AG08395 (cell line): Measurements from ENCODE around the gene CDKAL1.
"Not testable (repeated sequence)": the region's sequence is repeated elsewhere in the genome, so short reads cannot be mapped to it uniquely, and the experiment has no call there.

ENCODE experiments used
- DNase-seq: peaks from one replicate; pipeline ENCODE4 v3.0.0; 2012; ENCODE audit warnings: mixed read lengths, low spot score

The CDKAL1 gene

DNA sequence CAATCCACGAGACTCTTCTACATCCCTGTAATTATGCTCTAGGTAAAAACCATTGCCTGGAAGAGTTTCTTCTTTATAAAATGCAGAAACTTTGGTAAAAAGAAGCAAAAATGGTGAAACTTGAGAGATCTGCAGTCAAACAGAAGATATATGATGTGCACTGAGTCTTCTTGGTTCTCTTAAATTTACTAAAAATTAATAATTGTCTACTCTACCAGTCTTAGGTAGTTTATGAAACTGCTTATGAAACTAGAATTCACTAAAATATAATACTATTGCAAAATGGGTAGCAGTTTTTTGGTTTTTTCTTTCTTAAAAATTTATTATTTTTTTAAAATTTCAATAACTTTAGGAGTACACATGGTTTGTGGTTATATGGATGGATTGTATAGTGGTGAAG, 540.2 kb downstream of the CDKAL1 start:
- no peak for DNase-seq

DNA sequence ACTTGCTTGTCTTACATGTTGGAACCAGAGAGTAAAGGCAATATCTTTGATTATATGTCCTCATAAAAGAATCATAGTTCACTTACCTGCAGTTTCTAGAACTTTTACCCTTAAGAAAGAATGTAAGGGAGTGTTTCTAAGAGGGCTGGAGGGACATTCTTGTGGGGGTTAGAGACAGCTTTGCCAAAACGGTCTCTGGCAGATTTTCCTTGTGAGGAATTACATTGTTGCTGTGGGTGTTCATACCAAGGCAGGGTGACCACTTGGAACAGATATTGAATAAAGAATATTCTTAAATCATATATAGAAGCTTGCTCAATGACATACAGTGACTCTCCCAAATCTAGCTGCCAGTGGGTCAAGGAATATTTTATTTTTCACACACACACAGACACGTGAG, 541.7 kb downstream of the CDKAL1 start:
- no peak for DNase-seq

DNA sequence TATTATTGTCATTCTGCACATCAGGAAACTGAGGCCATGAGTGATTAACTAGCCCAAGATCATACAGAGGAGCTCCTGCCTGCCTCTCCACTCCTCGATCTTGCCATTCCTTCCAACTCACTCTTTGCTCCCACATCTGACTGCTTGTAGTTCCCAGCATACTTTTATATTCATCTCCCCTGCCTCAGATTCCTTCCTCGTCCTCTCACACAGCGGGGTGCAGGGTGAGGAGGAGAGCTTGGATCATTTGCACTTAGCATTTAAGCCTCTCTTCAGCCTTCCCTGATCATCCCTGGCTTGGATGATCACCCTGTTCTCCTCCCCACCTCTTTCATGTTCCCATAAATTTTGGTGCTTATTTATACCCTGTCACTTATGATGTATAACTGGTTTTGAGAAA, 544.2 kb downstream of the CDKAL1 start:
- no peak for DNase-seq

DNA sequence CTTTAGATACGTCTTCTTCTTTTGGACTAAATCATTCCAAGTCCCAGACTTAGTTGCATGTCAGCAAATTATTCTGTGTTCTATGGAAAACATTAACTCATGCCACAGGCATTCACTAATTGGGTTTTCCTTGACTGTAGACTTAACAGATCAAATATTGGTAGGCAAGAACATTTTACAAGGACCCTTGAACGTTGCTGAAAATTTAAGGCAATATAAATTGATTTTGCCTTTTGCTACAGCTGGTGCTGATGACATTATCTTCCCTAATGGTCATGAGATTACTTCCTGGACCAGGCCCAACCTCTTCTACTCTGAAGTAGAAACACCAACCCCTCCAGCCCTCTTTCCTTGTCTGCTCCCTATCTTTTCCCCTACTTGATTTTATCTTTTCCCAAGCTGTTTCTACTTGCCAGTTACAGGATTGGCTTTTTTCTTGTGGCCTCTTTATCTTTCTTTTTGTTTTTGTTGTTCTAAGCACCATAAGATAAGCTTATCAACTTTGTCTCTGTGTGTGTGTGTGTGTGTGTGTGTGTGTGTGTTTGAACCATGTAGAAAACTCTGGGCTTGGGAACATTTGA, 545.3 kb downstream of the CDKAL1 start:
- DNase-seq: peak; percentile 10

DNA sequence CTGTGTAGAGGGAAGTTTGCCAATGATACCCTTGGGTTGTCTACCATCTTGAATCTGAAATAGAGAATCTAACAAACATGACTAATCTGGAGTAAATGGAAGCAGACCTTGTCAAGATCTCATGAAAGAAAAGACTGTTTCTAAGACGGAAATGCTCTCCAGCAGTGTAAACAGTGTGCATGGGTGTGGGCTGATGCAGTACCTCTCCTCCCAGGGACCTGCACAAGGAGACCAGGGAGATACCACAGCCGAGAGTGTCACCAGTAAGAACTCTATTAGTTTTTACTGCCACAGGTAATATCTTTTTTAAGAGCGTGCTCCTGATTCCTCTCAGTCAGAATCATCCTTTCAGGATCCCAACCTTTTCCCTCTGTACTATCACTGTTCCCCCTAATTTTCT, 546.0 kb downstream of the CDKAL1 start:
- DNase-seq: no peak

DNA sequence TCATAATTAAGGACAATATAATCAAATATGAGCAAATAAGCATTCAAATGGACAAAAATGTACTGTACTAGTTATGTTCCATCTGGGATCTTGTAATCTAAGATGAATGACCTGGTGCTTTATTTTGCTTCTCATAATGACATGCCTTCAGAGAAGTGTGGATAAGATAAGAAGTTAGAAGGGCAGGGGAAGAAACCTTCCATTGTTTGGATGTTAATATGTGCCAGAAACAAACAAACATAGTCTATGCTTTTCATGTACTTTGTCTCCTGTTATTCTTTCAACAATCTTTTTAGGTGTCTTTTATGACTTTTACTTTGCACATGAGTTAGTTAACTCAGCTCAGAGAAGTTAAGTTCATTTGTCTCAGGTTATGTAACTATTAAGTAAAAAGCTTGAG, 547.8 kb downstream of the CDKAL1 start:
- DNase-seq: no peak

DNA sequence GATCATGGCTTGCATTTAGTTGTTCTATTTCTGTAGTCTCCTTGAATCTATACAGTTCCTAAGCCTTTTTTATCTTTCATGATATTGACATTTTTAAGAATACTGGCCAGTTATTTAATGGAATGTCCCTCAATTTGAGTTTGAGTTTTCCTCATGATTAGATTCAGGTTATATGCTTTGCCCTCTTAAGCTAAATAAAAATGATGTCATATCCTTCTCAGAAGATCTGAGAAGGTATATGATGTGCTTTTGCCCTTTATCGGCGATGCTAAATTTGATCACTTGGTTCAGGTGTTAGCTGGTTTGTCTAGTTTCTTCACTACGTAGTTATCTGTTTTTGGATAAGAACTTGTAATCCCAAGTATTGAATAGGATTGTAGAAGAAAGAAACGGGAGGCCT, 549.5 kb downstream of the CDKAL1 start:
- DNase-seq: no peak

DNA sequence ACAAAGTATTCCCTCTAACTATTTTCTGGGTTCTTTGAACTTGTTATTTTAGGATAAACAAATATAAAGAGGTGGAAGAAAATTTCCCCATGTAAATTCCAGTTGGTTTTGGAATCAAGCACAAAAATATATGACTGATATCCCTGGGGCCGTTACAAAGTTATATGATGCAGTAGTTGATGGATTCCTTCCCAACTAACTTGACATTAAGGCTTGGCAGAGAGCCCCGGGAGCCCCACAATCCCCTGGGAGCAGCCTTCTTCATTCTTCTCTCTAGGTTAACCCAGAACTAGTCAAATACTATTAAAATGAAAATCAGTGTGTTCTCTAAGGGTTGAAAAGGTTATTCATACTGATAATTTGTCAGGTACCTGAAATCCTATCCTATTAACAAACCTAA, 550.4 kb downstream of the CDKAL1 start:
- no peak for DNase-seq

DNA sequence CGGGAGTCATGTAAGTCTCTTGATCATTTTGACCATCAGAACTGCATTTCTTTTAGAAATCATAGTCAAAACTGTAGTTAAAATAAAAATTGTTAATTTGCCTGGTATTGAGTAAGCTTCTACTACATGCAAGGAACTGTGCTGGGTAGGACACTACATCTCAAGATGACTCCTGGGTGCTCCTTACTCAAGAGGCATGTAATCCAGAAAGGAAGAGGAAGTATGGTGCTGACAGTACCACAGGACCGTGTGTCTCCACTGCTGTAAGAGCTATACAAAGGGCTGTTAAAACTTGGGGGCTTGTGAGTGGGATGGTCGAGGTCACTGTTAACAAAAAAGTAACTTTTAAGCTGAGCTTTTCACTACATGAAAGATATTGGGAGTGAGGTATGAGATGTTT, 551.0 kb downstream of the CDKAL1 start:
- DNase-seq: no peak

DNA sequence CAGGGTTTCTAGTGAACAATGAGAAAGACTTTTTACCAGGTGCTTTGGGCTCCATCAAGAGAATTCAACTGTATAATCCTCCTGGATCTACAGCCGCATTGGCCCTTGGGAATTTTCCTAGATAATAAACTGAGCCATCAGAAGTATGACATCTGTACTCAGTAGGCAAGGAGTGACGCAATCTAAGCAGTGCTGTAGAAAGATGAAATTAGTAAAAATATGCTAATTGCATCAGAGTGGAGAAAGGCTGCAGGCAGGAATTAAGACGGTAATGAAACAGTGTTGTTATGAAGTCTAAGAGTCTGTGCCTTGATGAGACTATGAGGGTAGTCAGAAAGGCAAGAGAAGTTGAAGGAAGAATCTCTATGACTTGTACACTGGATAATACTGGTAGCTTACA, 551.4 kb downstream of the CDKAL1 start:
- no peak for DNase-seq

DNA sequence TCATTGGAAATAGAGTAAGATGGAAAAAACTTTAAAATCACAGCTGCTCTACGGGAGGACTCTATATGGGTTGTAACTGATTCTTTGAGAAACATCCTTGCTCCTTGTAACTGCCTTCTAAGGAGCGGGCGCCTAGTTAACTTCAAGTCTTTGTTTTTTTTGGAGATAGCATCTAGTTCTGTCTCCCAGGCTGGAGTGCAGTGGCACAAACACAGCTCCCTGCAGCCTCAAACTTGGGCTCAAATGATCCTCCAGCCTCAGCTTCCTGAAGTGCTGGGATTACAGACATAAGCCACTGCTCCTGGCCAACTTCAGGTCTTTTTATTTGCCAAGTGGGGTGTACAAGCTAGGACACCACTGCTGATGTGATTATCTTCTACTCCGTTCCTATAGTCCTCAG, 552.9 kb downstream of the CDKAL1 start:
- DNase-seq: no peak

DNA sequence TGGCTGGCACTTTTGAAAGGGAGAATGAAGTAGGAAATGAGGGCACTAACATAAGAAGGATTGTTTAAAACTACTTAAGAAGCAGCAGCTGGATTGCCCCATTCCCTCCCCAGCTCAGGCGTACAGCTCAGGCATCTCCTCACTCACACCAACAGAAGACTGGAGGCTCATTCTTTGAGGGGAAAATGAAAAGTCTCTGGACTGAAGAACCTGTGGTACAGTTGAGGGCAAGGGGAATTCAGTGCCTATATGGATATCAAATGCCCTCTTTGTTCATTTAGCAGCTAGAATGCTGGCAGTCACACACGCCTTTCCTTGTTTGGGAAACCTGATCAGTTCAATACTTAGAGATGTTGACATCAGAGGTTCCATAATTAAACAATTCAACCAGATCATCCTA, 557.2 kb downstream of the CDKAL1 start:
- DNase-seq: no peak

DNA sequence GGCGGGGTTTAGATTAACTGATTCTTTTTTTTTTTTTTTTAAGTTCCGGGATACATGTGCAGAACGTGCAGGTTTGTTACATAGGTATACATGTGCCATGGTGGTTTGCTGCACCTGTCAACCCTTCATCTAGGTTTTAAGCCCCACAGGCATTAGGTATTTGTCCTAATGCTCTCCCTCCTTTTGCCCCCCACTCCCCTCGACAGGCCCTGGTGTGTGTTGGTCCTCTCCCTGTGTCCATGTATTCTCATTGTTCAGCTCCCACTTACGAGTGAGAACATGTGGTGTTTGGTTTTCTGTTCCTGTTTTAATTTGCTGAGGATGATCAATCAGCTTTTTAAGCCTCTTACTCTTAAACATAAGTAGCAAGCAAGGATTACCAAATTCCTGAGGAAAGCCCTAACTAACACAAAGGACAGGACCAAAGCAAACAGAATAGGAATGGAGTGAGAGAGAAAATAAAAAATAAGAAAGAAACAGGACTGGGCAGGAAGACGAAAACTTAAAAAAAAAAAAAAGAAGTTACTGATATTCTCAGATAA, 558.0 kb downstream of the CDKAL1 start:
- not testable (repeated sequence) for DNase-seq

DNA sequence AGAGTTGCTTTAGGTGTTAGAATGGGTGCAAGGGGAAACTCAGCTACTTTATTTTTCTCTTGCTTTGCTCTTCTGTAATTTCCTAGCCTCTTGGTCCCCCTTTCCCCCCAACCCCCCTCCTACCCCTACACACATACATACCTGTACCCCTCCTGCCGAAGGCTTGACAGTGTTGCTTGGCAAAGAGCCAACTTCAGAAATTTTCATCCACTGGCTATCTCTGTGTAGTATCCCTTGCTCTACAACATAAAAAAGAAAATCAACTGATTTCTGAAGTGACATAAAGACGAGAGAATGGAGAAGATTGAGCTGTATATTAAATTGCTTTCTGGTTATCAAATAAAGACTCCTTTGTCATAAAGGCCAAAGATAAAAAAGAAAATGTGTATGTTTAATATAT, 561.2 kb downstream of the CDKAL1 start:
- DNase-seq: no peak

DNA sequence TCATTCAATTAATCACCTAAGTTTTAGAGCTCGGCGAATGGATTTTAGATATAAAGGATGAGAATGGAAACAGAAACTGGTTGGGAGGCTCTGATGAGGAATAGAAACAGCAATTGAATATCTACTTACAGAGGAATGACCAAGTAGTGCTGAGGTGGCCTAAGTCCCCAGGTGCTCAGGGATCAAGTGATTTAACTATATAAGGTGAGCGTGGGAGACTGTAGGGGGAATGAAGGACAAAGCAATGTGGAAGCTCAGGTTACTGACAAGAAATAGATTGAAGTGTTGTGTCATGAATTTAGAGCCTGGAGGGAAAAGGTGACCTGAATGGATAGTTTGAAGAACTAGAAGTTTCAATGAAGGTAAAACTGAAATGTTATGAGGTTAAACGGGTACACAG, 563.9 kb downstream of the CDKAL1 start:
- DNase-seq: no peak

DNA sequence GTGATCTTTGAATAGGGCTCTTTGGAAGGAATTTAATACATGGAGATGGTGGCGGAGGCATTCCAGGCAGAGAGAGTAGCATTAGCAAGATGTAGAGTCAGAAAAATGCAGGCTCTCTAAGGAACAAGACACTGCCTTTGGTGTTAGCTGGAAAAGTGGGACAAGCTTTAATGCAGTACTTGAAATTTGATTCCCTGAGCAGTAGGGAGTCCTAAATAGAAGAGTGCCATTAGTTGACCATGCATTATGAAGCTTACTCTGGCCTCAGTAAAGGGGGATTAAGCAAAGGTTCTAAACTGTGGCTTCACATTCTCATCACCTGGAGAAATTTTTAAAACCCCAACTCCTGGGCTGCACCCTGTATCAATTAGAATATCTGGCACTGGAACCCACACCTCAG, 564.5 kb downstream of the CDKAL1 start:
- DNase-seq: no peak

DNA sequence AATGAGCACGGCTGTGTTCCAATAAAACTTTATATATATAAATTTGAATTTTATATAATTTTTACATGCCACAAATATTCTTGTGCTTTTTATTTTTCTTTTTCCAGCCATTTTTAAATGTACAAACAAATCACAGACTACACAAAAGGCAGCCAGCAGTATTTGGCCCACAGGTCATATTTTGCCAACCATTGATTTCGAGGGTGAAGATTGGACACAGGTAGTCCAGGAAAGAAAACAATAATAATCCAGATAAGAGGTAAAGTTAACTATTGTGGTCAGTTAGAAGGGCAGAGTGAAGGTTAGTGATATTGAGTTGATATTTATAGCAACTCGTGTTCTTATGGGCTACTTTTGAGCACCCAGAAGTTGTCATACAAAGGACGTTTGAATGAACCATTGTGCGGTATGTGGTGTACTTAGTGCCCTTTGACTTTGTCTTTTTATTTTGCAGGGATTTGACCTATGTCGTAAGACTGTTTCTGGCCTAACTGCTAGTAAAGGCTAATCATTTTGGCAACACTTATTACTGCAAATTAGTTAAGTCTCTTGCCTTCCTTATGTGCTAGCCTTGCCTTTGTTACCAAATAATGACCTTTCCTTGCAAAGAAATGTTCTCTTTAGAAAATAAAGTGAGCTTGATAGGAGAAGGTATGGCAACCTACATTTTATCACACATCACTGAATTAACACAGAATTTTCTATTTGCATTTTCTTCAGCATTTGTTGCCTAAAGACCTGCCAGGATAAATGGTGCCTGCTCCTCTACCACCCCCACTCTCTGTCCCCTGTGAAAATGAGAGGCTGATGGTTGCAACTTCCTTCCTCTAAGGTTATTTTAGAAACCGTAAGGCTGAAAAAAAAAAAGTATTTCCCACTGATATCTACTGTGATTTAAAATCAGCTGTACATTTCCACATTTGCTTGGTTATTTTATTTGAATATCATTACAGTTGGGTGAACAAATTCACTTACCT, 565.4 kb downstream of the CDKAL1 start:
- no peak for DNase-seq

DNA sequence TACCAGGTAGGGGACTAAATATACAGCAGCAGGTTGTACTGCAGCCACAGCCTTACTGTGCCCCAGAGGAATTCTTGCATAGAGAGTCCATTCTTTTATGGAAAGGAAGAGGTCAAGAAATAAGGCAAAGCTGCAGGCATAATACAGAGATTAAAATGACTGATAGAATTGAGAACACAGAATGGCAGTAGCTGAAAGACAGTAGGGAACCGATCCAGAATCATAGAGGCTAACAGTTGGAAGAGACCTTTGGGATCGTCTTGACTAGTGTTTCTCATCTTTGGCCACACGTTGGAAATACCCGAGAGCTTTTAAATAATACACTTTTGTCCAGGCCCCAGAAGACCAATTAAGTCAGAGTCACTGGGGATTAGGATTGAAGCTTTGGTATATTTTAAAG, 566.7 kb downstream of the CDKAL1 start:
- no peak for DNase-seq

DNA sequence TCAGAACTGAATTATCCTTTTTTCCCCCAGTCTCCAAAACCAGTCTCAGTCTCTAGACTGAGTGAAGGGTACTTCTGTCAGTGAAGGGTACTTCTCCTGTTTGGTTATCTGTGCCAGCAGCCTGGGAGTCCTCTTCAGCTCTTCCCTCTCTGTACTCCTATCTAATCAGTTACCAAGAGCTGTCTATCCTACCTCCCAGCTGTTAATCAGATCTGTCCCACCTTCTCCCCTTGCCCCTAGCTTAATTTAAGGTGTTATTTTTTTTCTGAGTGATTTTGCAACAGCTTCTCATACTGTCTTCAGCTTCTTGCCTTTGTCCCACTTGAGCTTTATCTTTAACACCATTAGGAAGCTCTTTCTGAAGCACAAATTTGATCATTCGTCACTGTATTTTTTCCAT, 567.4 kb downstream of the CDKAL1 start:
- no peak for DNase-seq

DNA sequence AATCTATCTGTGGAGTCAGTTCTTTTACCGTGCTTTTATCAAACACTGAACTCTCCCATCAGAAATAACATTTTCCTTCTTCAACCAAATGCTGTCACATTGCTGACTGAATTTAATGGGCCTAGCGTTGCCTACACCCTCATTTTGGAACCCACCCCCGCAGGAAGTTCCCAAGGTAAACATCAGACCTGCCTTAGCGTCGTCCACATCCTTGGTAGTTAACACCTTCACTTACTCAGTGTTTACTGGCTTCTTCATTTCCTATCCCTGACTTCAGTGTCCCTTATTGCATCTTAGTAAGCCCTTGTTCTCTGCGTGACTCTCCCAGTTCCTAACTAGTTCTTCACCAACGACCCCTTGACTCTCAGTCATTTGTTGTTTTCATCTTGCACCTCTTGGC, 567.9 kb downstream of the CDKAL1 start:
- no peak for DNase-seq

DNA sequence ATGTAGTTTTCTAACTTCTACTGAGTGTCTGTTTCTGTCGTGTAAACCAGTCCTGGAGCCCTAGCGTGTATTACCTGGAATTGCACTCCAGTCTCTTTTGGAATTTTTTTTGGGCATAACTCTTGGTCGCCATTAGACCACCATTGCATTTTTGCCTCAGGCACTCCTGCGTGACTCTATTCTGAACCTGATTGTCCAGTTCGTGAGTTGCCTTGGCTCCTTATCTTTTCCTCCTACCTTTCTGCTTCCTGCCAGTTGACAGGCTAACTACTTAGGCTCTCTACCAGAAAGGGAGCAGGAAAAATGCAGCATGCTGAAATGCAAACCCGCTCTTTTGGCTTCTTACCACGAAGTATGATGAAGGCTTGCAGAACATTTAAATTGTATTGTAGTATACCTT, 568.4 kb downstream of the CDKAL1 start:
- no peak for DNase-seq

DNA sequence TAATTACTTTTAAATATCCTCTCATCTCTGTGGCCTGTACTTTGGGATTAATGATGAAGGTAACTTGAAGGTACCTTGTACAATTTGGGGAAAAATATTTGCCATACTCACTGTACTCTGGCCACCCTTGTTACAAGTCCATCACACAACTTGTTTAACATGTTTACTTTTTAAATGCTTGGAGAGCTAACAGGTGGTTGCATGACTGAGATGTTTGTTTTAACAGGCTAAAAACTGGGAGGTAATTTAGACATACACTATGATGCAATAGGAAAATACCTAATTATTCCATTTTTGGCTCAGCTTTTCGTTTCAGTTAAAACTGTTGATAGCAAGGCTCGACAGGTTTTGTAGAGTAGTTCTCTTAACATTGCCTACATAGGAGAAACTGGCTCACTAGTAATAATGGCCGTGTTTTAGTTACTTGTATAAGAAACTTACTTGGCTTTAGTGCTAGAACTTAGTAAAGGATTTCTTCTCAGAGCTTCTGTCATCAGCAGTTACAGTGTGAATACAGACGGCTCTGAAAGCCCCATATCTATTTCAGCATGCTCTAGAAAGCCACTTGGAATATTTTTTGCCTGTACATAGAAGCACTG, 569.5 kb downstream of the CDKAL1 start:
- no peak for DNase-seq

DNA sequence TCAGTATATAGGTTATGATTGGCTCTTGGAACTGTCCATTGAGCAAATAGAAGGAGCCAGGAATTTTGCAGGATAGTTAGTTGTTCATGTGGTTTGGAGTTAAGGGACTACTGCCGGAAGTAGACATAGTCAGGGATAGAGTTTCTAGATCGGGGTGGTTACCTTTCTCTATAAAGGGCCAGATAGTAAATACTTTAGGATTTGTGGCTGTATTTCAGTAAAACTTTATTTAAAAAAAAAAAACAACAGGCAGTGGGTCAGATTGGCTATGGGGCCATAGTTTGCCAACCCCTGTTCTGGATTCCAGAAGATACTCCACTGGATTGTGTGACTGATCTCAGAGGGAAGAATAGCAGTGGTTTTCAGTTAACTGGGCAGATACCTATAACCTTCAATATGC, 570.0 kb downstream of the CDKAL1 start:
- no peak for DNase-seq
